HG03442 (cell line): Measurements from ENCODE around the gene NTRK1.

ENCODE experiments used
- ATAC-seq: cut with Tn5 transposase; IDR thresholded peaks from one replicate; pipeline ENCODE4 v1.9.1; 2021; ENCODE audit warnings: mild to moderate bottlenecking, moderate library complexity; ENCODE audit not compliant: unreplicated experiment

The NTRK1 gene

GRCh38 chr1:156856282-156856785, 4.3 kb upstream of the NTRK1 start:
- no peak for ATAC-seq

GRCh38 chr1:156857532-156857931, 3.1 kb upstream of the NTRK1 start:
- ATAC-seq: no peak

DNA sequence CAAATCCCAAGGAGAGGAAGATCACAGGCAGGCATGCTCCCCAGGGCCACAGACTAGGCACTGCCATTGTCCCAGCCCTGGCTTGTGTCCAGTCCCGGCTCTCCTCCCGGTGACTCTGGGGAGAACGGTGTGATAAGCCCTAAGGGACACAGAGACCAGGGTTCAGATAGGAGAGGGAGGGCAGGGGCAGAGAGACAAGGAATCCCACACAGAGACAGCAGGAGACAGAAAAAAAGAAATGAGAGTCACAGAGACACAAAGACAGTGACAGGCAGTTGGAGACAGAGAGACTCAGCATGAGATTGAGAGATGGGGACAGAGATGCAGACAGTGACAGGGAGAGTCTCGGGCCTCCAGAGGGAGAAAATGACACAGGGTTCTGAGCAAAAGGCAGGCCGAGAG, 2.1 kb upstream of the NTRK1 start:
- ATAC-seq: no peak

DNA sequence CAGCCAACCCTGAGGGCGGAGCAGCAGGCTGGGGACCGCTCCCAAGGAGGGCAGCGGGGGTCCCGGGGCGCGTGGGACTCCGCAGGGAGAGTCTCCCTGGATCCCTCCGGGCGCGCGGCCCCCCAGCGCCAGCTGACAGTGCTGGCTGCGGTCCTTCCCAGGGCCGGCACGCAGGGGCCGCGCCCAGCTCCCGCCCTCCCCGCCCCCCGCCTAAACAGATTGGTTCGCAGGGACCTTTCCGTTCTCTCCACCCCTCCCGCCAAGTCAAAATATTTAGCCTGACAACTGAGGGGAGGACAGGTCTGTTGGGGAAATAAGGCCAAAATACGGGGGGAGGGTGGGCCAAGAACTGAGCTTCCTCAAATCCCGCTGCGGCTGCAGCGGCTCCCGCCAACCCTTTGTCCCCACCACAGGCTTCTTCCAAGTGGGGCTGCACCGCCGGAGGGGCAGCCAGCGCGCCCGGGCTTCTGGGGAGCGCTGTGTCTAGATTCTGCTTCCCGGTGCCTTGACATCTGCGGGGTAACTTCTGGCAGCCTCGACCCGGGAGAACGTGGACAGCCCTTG, 1.6 kb upstream of the NTRK1 start, which contains the start of gene INSRR:
INSRR (minus strand) TSS at position 159 of the 564 bp plus-strand sequence. CDS start 496 bp downstream, outside the sequence.
- ATAC-seq: no peak

GRCh38 chr1:156859523-156860112, 1.0 kb upstream of the NTRK1 start:
- ATAC-seq: no peak

- ATAC-seq: no peak
Observed at GRCh38 chr1:156860113-156860627, 495 bp upstream of the NTRK1 start.

- no peak for ATAC-seq
Observed at GRCh38 chr1:156862584-156862983, 1.9 kb downstream of the NTRK1 start.

DNA sequence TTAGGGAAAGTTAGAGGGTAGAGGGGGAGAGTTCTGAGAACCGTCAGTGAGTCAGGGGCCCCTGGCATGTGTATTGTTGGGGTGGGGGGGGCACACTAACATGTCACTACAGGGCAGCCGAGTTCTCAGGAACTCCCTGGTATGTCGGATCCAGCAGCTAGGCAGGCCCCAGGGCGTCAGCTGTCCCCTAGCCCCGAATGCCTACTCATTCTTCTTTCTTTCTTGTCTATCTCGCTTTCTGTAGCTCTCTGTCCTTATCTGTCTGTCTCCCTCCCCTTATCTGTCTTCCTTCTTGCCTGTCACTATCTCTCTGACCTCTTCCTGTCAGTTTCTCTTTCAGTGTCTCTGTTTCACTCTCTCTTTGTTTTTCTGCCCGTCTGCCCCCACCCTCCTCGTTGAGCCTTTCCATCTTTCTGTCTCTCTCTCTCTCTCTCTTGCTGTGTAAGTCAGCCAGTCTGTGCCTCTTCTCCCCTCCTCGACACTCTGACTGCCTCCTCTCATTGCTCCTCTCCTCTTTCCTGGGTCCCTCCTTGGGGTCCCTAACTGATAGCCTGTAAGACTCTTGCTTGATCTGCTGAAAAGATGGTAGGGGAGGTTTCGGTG, 2.4 kb downstream of the NTRK1 start:
- ATAC-seq: no peak

DNA sequence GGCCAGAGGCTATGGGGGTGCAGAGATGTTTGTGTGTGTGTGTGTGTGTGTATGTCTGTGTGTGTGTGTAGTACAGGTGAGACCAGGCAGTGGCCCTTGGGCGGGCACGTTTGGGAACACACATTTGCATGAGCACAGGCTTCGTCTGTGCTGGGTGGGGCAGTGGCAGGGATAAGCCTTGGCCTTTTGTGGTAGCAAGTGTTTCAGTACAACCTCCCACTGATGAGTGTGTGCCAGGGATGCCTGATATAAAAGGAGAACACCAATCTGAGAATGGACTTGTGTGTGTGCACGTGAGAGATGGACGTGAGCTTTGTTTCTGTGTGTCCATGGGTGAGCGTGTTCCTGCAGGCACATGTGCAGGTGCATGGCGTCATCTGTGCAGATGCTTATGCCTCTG, 3.0 kb downstream of the NTRK1 start:
- ATAC-seq: no peak

DNA sequence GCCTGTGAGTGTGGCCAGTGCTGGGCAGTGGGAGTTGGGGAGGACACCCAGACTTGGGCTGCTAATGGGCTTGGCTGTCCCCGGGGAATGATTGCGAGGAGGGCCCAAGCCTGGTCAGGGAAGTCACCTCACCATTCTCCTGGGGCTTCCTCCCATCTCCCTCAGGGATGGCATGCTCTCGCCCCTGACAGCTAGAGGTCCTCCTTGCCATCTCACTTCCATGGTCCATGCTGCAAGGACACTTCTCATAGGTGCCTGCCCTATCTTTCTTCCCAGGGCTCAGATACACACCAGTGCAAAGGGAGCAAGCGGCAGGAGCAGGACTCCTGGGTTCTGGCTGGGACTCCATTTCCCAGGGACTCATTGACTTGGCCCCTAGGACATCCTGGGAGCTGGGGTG, 4.1 kb downstream of the NTRK1 start:
- ATAC-seq: no peak

- ATAC-seq: no peak
Observed at GRCh38 chr1:156865258-156865657, 4.6 kb downstream of the NTRK1 start.

GRCh38 chr1:156865865-156866248, 5.2 kb downstream of the NTRK1 start:
- ATAC-seq: no peak

- ATAC-seq: no peak
Observed at GRCh38 chr1:156866249-156866909, 5.7 kb downstream of the NTRK1 start.

DNA sequence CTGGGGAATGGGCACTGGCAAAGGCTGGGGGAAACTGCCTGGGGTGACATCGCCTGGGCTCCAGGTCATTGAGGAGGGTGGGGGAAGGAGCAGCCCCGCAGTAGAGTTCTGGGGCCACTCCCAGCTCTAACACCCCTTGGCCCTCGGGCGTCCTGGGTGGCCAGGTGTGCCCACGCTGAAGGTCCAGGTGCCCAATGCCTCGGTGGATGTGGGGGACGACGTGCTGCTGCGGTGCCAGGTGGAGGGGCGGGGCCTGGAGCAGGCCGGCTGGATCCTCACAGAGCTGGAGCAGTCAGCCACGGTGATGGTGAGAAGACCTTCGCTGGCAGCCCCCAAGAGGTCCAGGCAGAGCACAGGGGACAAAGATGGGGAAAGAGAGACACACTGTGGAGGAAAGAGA, 7.7 kb downstream of the NTRK1 start:
- no peak for ATAC-seq

DNA sequence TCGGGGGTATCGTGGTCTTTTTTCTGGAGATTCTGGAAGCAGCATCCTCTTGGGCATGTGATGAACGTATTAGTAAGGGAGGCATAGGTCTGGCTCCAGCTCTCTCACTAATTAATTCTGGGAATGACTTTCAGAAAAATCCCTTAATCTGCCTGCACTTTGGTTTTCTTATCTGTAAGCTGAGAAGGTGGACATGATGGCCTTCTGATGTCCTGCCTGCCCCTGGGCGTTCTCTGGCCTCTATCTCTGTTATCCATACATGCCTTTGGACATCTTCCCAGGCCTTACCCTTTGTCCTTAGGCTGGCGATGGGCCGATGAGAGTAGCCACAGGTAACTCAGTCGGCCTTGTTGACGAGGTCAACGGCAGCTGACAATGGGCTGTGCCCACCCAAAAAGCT, 8.8 kb downstream of the NTRK1 start:
- no peak for ATAC-seq

- no peak for ATAC-seq
Observed at GRCh38 chr1:156873659-156874058, 13.0 kb downstream of the NTRK1 start.

DNA sequence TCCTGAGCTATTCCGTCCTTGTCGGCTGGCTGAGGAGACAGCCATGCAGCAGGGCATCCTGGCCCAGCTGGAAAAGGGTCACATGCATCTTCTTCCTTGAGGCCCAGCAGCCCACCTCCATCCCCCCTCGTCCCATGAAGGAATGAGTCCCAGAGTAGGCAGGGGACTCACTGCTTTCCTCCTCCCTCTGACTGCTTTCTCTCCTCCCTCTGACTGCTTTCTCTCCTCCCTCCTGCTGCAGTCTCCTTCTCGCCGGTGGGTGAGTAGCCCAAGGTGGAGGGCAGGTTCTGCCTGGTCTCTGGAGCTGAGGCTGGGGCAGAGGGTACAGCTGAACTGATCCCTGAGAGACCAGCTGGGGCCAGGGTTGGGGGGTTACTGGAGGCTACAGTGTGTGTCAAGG, 13.5 kb downstream of the NTRK1 start:
- no peak for ATAC-seq

DNA sequence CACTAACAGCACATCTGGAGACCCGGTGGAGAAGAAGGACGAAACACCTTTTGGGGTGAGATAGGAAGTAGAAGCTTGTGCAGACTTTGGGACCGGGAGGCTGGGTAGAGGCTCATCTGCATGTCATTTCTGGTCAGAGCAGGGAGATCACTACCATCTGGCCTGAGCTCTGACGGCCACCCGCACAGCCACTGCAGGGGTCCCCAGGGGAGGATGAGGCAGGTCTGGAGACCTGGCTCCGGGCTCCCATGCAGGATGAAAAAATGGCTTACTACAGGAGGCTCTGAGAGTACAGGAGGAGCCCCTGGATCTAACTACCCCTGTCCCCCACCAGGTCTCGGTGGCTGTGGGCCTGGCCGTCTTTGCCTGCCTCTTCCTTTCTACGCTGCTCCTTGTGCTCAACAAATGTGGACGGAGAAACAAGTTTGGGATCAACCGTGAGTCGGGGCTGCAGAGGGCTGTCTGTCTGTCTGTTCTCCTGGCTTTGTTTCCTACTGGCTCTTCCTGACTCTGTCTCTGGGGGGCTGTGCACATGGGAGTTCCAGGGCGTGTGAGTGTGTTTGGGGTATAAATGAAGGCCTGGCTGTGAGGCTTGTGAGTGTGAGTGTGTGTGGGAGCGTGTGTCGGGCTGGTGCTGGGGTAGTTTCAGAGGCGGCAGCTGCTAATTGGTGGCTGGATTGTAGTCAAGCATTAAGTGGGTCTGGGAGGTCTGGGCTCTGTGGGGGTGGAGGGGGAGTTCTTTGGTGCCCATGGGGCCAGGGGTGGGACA, 14.1 kb downstream of the NTRK1 start:
- no peak for ATAC-seq

DNA sequence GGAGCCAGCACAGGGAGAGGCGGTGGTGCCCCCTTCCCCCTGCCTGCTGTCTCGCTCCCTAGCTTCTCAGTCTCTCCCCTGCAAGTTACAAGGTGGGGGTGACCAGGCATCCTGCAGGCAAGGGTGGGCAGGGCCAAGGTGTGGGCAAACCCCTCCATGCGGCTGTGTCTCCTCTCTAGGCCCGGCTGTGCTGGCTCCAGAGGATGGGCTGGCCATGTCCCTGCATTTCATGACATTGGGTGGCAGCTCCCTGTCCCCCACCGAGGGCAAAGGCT, 14.6 kb downstream of the NTRK1 start:
- no peak for ATAC-seq

DNA sequence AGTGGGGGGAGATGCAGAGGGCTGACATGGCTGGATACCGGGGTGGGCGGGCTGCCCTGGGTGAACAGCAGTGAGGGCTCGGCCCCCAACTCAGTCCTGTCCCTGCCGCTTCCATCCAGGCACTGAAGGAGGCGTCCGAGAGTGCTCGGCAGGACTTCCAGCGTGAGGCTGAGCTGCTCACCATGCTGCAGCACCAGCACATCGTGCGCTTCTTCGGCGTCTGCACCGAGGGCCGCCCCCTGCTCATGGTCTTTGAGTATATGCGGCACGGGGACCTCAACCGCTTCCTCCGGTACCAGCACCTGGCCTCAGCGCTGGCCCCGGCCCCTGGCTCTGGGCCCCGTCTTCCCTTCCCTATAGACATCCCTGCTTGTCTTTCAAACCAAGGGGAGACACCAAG, 15.6 kb downstream of the NTRK1 start:
- no peak for ATAC-seq

GRCh38 chr1:156877433-156878170, 16.9 kb downstream of the NTRK1 start:
- no peak for ATAC-seq
